SH-SY5Y (cell line): ENCODE measurements around the gene POU2AF1.

ENCODE experiments used
- GATA2 ChIP-seq: IDR thresholded peaks from 2 replicates; pipeline ENCODE4 v1.6.1; 2011; ENCODE audit warnings: mild to moderate bottlenecking, low read depth, low read length
- GATA3 ChIP-seq: IDR thresholded peaks from 2 replicates; pipeline ENCODE4 v1.6.1; 2011; ENCODE audit warnings: low read depth, mild to moderate bottlenecking, low read length, moderate library complexity

The POU2AF1 gene

DNA sequence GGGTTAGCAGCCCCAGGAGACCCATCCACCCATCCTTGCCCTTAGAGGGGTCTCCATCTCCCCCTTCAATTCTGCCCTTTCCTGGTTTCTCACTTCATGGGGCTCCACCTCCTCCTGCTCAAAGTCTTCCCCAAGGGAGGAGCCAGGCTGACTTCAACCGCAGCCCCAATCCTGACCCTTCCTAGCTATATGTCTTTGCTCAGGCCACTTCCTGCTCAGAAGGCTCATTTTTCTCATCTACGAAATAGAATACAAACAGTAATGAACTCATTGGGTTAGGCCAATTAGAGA, 24.5 kb downstream of the POU2AF1 start:
- TF ChIP-seq GATA2 (no peak), GATA3 (no peak)

DNA sequence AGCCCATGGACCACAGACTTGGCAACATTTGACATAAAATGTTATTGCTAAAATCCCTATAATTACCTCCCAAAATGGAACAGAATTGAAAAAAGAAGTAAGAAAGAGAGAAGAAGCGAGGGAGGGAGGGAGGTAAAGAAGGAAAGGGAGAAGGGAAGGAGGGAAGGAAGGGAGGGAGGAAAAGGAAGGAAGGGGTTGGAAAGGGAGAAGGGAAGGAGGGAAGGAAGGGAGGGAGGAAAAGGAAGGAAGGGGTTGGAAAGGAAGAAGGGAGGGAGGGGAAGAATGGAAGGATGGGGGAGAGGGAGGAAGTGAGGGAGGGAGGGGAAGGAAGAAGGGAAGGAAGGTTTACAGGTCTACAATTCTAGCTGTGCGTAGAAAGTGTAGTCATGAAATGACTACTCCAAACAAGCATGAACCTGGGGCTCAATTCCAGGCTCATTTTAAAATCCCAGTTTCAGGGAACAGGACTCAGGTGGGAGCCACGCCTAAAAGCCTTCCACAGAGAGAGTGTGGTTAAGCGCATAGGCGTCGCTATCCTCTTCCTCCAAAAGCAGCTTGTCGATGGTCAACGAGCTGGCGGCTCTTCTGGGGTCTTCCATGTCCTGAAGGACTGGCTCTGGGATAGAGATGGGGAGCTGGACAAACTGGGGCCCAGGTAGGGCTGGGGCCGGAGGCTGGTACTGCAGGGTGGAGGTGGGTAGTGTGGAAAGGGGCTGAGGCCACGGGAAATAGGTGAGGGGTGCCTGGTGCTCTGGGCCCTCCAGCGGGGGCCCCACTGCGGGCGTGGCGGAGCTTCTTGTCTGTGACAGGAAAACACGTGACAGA, 25.1 kb downstream of the POU2AF1 start:
- TF ChIP-seq GATA3 (no peak), GATA2 (no peak)

DNA sequence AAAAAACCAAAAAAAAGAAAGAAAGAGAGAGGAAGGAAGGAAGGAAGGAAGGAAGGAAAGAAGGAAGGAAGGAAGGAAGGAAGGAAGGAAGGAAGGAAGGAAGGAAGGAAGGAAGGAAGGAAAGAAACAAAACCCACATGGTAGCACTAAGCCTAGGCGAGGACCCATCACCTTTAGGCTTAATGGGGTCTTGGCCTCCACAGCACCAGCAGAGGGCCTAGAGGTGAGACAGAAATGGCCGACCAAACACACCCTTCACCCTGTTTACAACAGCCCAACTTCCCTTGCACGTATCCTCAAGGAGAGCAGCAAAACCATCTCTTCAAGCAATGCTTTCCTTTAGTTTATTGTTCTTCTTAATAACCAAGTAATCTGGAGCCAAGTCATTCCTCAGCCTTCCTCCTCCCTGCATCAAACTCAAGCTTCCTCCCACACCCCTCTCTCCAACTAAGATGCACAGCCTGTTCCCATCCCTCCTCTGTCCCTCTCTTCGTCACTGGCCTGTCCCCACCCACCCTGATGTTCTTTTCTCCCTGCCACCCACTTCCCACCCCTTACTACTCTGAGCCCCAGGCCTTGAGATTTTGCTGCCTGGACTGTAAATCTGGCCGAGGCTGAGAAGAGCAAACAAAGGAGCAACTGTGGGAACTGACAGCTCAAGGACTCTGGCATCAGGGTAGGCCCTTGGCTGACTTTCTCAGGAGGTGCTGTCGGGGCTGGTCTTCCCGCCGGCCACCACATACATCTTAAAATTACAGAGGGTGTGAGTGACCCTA, 26.0 kb downstream of the POU2AF1 start:
- no peak for TF ChIP-seq GATA2

- TF ChIP-seq GATA3 (no peak), GATA2 (no peak)
These were observed 26.8 kb downstream of the POU2AF1 start for GRCh38 chr11:111352231-111352746.

DNA sequence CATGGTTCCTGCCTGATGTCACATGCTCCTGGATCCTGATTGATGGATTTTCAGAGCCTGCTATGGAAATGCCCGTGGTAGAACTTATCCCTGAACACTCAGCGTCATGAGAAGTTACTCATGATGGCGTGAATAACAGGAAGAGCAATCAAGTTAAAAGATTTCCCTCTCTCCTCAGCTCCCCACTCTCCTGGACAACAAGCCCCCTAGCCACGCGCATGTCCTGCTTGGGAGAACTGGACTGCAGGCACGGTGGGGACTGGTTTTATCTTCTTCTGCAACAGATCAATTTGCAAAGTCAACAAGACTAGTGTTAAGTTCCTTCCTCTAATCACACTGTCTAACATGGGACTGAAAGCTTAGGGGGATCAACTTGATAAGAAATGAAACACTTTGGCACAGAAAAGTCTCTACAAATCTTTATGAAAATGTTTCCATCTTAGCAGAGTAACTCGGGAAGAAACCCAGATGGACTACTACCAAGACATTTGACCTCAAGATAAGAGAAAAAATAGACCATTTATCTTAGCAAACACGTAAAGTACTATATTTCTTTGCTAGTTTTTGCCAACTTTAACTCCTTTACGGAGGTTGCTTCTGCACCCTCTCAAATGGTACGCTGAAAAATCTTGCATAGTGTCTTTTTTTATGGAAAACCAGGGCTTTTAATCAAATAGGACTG, 27.6 kb downstream of the POU2AF1 start:
- no peak for TF ChIP-seq GATA3
- no peak for TF ChIP-seq GATA2

DNA sequence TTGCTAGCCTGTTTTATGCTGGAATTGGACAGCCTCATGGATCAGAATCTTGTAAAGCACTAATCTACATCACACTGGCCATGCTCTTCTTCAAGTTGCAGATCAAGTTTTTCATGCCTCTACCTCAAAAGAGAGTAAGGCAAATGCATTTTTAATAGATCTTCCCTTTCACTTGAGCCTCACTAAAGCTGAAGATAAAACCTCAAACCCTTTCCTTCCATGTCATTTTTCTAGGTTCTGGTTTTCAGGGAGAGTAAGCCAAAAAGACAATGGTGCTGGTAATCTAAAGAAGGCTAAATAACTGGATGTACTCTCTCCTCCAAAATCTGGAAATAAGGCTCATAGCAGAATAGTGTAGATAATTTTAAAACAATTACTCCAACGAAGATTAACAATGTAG, 28.3 kb downstream of the POU2AF1 start:
- TF ChIP-seq GATA2 (no peak), GATA3 (no peak)

GRCh38 chr11:111349191-111349695, 29.8 kb downstream of the POU2AF1 start:
- TF ChIP-seq GATA3 (no peak), GATA2 (no peak)

- TF ChIP-seq GATA3: no peak
- no peak for TF ChIP-seq GATA2
These were observed 30.9 kb downstream of the POU2AF1 start for GRCh38 chr11:111348147-111348546.

- TF ChIP-seq GATA3 (no peak), GATA2 (no peak)
These were observed 31.4 kb downstream of the POU2AF1 start for GRCh38 chr11:111347723-111348115.

DNA sequence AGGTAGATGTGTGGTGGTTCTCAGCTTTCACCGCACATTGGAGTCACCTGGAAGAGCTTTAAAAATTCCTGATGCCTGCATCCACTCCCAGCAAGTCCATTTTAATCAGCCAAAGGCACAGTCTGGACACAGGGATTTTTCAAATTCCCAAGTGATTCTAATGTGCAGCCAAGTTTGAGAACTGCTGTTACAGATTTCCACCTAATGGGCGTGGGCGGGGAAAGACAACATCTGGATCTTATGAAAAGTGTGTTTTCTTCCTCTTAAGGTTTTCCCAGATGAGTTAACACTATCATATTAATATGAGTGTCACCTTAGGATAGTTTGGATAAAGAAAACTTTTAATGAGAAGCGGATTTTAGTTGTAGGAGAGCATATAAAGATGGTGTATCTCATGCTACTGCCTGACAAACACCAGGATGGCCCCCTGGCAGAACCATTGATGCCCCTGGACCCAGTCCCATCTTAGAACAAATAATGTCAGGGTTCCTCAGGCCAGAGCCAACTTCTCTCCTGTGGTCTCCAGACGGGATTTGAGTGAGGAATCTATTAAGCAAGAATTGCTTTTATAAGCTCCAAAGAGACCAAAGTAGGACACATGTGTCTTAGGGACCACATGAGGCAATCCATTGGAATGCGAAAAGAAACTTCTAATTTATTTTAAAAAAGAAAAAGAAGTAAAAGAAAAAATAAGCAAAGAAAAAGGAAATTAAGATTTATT, 31.9 kb downstream of the POU2AF1 start:
- TF ChIP-seq GATA2: no peak

DNA sequence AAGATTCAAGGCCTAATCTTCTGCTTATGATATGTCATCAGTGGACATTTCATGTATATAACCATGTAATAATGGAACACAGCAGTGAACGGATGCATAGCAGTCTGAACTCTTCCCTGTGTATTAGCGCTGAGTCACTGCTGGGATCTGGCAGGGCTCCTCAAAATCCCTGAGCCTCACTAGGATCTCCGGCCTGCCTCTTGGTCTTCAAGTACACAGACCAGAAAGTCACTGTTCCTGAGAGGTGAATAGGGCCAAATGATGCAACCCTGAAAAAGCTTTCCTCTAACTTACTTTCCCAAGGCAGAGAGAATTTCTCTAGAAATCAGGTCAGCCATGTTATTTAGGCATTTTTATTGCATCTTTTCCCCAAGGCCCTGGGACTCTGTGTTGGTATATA, 35.0 kb downstream of the POU2AF1 start:
- TF ChIP-seq GATA3 (no peak), GATA2 (no peak)

DNA sequence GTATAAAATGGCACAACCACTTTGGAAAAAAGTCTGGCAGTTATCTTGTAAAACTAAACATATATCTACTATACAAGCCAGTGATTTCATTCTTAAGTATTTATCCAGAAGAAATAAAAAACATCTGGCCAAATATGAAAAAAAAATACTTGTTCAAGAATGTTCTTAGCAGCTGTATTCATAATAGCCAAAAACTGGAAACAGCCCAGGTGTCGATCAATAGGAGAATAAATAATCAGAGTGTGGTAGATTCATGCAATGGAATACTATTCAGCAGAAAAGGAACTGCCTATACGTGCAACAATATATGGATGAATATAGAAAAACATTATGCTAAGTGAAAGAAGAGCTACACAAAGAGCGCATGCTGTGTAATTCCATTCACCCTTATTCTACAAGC, 36.7 kb downstream of the POU2AF1 start:
- no peak for TF ChIP-seq GATA2
- TF ChIP-seq GATA3: no peak

- TF ChIP-seq GATA3: no peak
- no peak for TF ChIP-seq GATA2
These were observed 39.2 kb downstream of the POU2AF1 start for GRCh38 chr11:111339758-111340388.
